NCI-H446 (cell line): ENCODE results near the gene NINJ1.

Experiments
- DNase-seq, 2 experiments: peaks; one replicate each; lab custom pipeline; 2025; lab: John Stamatoyannopoulos, UW

Gene NINJ1

DNA sequence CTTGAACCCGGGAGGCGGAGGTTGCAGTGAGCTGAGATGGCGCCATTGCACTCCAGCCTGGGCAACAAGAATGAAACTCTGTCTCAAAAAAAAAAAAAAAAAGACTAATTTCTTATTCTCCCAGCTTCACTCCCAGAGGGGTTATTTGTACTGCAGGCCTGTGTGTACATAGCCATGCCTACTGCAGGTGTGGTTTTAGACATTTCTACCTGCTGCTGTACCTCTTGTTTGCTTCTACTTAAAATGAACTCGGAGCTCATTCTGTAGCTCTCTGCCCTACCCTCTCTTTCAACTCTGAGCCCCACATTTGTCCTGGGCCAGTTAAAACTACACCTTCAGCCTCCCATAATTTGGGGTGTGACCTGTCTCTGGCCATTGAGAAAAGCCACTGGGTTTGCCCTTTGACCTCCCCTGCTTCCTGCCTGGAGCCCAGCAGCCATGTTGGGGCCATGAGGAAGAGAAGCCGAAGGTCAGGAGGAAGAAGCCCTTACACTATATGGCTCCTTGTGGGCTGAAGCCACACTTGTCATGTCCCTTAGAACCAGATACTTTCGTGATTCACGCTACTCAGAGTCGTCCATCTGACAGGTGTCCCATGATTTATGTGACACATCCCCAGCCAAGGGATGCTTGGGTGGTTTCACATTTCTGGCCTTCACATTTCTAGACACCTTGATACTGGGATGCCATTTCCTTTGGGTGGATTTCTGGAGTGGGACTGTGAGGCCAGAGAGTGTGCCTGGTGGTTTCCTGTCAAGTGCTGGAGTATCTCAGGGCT, 47.4 kb downstream of the NINJ1 start:
- DNase-seq: no peak

DNA sequence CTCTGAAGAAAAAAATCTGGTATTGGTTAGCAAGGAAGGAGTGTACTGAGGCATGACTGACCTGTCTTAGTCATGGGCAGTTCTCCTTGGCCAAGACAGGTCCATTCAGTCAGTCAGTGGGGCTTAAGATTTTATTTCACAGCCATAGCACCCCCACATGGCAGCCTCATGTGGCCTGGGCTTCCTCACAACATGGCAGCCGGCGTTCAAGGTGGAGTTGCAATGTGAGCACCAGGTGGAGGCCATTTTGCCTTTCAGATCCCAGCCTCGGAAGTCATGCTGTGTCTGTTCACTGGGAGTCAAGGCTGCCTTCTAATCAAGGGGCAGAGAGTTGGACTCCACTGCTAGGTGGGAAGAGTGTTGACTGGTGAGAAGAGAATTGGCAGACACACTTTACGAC, 48.4 kb downstream of the NINJ1 start:
- DNase-seq: no peak

DNA sequence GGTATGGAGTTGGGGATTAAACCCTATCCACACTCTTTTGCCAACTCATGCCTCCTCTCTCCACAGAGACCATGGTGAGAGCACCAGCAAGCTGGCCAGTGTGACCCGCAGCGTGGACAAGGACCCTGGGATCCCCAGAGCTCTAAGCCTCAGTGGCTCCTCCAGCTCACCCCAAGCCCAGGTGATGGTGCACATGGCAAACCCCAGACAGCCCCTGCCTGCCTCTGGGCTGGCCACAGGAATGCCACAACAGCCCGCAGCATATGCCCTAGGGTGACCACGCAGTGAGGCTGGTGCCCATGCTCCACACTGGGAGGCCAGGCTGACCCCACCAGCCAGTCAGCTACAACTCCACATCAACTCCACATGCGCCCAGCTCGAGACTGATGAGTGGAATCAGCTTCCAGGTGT, 49.6 kb downstream of the NINJ1 start:
- DNase-seq: no peak

DNA sequence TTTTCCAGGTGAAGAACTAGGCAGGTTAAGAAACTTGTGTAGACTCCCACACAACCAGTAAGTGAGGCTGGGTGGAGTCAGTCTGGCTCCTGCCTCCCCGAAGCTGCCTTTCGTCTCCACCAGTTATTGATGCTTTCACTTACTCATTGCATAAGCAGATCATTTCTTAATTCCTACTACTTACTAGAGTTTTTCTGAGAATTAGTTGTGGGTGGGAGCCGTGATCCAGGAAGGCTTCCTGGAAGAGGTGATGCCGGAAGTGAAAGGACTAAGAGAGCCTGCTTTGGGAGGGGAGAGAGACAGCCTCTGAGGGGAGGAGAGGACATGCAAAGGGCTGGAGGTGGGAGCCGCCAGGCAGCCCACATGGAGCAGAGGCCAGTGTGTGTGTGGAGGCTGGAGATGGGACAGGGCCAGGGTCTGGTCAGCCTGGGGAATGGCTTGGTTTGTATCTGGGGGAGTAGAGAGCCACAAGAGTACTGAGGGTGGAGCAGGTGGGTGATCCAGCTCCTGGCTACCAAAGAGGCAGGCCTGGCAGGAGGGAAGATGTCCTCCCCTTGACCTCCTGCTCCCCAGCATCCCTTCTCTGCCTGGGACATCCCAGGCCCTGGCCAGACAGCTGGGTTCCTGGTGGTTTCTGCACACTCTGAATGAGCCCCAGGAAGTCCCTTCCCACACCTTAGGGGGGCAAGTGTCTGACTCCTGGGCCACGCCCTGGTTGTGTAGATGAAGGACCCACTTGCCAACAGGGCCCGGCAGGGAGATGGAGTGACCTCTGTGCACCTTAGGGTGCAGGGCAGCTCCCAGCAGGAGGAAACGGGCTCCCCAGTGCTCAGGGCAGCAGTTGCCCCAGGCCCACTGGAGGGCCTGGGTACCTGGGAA, 50.2 kb downstream of the NINJ1 start:
- DNase-seq: no peak

DNA sequence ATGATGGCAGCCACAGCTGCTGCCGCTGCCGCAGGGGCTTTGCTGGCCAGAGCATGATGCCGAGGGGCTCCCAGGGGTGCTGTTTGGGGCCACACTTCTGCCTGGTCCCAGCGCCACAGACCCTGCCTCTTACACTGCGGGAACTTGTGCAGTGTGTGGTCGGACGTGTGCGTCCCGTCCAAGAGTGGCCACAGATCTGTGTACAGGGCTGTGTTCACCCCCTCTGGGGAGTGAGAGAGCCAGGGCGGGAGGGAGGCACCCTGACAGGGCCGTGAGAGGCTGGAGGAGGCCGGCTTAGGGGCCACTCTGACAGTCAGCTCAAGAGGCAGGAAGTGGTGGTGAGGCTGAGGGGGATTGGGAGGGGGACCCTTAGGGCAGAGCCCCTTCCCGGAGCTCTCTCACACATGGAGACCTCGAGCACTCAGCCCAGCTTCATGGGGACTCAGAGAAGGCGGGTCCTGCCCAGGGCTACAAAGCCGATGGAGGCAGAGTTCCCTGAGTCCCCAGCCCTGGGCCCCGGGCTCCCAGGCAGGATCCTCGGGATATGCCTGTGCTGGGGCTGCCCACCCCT, 51.1 kb downstream of the NINJ1 start:
- DNase-seq: no peak

DNA sequence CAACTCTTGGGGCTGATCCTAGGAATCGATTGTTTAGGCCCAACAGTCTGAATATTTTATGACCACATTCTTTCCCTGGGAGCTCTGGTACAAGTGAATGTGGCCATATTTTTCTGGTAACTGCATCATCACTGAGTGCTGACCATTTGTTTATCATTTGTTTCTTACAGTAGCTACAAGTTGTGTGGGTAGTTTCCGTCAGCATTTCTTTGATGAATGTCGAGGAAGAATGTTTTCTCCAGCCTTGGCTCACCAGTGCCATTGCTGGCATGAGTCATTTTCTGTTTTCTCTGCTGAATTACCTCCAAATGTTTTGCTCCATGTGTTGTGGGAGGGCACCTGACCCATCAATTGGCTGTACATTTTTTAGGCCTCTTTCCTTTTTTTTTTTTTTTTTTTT, 52.1 kb downstream of the NINJ1 start:
- no peak for DNase-seq

DNA sequence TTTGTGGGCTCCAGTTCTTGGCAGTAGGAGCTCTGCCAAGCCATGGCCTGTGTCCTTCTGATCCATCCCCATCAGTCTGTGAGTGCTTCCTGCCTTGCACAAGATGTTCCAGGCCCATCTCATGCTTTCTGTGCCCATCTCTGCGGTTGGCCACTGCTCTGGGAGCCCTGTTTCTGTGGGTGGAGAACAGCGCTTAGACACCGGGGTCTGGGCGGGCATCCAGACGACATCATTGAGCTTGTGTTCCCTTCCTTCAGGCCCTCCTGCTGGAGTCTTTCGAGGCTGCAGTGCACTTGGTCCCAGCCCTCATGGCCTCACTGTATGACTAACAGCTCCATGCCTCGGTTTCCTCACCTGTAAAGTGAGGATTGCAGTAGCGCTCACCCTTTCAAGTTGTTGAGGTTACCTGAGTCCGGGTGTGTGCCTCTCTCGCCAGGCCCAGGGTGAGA, 52.9 kb downstream of the NINJ1 start:
- no peak for DNase-seq

DNA sequence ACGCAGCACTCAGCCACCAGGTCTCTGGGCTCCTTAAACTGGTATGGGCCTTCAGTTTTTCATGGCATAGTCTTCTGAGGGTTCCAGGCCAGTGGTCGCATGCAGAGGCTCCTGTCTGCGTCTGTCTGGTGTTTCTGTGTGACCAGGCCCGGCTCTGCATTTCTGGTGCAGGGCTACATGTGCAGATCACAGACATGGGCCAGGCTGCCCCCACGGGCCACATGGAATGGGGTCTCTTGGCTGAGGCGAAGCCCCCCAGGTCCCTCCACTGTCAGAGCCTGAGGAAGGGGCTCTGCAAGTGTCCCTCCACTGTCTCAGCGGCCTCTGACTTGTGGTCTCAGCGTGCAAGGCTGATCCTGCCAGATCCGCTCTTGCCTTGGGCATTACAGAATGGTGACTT, 53.6 kb downstream of the NINJ1 start:
- DNase-seq: no peak

DNA sequence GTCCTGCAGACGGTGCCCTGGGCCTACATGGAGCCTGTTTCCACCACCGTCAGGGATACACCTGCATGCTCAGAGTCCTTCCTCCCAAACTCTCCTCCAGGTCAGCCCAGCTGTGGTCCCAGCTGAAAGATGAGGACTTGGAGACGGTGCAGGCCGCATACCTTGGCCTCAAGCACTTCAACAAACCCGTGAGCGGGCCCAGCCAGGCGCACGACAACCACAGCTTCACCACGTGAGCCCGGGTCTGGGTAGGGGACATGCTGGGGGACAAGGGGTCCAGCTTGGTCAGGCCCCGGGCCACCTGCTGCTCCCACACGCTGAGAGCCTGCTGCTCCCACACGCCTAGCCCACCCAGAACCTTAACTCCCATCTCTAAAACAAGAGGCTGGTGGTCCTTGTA, 54.7 kb downstream of the NINJ1 start:
- no peak for DNase-seq

DNA sequence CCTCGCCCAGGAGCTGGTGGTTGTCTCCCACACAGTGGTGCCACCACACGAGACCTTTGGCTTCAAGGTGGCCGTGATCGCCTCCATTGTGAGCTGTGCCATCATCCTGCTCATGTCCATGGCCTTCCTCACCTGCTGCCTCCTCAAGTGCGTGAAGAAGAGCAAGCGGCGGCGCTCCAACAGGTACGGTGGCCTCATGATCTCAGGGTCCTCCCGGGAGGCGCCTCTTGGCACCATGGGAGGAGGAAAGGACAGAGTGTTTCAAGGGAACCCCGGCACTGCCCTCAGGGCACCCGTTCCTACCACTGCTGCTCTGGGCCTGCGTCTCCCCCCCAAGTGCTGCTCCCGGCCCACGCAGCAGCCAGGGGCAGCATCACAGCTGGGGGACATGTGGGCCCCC, 56.2 kb downstream of the NINJ1 start:
- no peak for DNase-seq

DNA sequence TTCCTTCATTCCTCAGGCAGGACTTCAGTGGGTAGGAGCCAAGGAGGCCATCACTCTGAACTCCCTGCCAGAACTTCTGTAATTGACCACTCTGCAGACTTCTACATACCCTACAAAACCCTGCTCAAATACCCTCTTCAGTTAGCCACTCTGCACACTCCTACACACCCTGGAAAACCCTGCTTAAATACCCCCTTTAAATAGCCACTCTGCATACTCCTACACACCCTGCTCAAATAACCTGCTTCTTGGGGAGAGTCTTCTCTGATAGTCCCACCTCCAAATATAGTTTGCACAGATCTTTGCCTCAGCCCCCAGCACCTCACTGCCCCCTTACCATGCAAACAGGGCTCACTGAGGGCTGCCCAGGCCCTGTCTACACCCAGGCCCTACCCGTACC, 56.7 kb downstream of the NINJ1 start:
- DNase-seq: no peak

DNA sequence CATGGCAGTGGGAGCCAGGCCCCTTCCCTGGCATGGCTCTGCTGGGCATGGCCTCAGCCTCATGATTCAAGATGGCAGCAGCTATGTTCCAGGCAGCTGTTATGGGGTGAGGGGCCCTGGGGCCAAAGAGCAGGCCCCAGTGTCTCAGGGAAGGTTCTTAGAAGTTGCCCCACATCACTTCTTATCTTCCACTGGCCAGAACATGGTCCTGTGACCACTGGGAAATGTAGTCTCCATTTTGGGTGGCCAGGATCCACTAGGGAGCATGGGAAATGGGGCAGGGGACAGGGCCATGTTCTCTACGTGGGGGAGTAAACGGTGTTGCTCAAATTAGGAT, 57.3 kb downstream of the NINJ1 start:
- DNase-seq: no peak

DNA sequence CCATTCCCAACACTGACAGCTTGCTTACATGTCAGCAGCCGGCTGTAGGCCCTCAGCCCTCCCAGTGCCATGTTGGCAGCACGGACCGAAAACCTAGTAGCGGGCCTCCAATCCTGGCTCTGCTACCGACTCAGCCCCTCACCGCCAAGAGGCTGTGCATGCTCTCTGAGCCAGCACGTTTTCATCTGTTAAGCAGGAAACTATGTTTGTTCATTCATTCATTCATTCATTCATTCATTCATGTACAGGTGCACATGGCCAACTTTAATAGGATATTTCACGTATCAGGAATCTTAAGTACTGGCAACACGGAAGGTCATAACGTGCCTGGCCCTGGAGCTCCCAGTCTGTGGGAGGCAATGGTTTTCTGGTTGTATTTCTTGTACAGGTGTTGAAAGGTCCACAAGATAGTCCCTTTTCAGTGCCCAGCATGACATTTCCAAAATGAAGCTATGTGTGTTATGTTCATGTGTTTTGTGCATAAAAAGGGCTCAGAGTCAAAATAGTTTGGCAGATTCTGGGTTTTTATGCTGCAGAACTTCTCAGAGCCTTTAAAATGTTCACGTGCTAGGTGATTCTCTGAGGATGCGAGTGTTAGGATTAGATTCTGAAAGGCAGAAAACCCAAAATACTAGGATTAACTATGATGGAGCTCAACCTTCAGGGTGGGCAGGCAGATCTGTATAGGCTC, 57.8 kb downstream of the NINJ1 start:
- DNase-seq: no peak

DNA sequence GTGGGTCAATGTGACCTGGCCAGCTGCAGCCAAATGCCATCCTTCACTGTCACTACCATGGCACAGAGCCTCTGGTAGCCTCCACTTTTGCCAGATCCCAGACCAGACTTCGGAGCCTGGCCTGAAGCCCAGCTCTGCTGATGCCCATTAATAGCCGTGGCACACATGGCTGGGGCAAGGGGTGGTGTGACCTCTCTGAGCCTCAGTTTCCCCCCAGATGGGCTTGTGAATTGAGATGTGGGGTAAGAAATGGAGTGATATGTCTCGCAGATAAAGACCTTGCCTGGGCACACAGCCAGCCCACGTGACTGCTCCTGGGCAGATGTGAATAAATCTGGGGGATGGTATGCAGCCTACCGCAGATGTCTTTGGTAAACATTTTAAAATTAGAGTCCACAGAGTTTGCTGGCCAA, 61.7 kb downstream of the NINJ1 start:
- DNase-seq: no peak
